Smooth muscle cell of the pulmonary artery (primary cell): ENCODE measurements around the gene MAPK12. TPM values are rescaled to one million over a fixed set of nuclear protein-coding genes. Genes with fewer than 3 reads are reported as not detected.

ENCODE experiments used
- total RNA-seq: library from RNA; depleted of rRNA; stranded (reverse); fragments of >200 nt; gene quantifications from 2 replicates; pipeline ENCODE4 v1.2.3, GENCODE V29; 2014

The MAPK12 gene
- total RNA-seq = 11.7 and 35.3 TPM in 2 replicates

DNA sequence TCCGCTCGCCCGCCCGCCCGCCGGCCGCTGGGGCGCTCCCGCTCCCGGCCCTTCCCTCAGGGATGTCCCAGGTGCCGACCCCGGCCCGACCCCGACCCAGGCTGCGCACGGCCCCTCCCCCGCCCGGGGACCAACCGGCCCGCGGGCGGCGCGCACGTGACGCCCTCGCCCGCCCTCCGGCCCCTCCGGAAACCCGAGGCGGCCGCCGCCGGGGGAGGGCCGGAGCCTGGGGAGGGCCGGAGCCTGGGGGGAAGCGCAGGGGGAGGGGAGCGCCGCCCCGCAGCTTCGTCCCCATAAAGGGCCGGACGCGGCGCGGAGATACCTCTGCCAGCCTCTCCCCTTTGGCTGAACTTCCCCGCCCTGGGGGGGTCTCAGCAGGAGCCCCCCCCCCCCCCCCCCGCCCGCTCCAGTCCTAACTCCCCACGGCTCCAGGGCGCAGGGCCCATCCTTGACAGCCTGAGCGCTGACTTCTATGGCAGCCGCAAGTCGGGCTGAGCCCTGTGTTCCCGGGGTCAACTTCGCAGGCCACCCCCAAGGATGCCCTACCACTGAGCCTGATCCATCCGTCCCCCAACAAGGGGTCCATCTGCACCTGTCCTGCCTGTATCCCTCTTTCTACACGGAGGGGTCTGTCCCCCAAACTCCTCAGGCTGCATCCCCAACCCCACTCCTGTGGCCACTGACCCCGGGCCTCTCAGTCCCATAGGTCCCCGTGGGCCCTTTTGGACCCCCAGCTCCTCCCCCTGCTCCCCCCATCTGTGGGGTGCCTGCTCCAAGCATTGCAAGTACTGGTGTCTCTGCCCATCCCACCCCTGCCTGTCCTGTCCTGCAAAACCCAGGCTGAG, at the start of gene MAPK12:
TSS of gene MAPK12 (minus strand) at position 69 of the 845 bp plus-strand sequence. CDS start 174 bp downstream, outside the sequence.

DNA sequence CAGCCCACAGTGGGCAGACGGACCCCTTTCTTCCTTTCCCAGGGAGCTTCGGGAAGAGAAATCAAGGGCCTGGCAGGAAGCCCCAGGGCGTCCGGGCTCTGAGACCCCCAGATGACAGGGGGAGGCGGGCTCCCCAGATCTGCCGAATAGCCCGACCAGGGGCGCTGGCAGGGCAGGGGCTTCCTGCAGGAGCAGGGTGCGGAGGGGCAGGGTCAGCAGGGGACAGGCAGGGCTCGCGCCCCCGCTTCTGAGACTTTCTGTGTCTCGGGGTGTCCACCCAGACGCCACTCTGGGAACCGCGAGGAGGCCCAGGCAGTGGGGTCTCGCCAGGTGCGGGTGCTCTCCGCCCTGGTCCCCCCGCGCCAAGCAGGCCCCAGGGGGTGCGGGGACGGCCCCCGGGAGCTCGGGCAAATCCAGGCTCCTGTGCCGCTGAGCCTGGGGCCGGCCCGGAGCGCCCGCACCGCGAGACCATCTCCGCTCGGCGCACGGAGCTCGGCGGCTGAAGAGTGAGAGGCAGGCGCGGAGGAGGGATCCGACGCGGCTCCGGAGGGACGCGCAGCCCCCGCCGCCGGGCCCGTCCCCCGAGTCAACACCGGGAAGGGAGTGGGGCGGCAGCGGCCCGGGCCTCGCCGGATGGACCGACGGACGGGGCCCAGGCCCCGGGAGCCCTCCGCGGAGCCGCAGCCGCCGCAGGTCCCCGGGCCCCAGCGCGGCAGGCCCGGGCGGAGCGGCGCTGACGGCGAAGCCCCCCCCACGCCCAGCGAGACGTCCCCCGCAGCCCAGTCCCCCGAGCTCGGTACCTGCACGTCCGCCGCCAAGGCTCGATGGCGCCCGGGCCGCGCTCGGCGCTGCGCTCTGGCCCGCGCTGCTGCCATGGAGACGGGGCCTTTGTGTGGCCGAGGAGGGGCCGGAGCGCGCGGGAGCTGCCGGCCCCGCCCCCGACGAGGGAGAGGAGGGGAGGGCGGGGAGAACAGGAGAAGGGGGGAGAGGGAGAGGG, 45.6 kb upstream of the MAPK12 start, which contains the start of gene PLXNB2:
TSS of gene PLXNB2 (minus strand) at position 894 of the 997 bp plus-strand sequence. CDS start 17,062 bp downstream, outside the sequence.

DNA sequence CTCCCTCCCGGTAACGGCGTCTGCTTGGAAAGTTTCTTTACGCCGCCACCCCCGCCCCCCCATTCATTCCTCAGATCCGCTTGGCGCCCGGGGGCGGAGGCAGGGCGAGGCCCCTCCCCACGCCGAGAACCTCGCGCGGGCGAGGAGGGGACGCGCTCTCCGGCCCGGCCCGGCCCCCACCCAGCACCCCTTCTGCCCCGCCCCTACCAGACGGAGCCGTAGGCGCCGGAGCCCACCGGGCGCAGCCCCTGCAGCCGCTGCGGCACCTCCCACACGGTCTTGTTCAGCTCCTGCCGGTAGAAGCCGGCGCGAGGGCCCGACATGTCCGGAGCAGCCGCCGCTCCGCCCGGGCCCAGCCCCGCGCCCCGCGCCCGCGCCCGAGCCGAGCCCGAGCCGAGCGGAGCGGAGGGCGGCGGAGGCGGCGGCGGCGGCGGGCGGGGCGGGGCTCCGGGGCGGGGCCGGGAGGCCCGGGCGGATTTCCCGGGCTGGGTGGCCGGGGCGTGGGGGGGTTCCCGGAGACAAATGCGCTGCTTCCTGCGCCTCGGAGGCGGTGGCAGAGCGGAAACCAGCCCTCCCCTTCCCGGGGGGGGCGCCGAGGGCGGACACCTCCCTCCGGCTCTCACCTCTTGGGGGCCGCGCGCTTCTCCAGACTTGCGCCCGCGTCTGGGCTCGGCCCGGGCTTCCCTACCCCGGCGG, 8.6 kb upstream of the MAPK12 start, which contains the start of gene MAPK11:
TSS of gene MAPK11 (minus strand) at position 411 of the 696 bp plus-strand sequence. CDS start at position 323, 88 bp downstream.

DNA sequence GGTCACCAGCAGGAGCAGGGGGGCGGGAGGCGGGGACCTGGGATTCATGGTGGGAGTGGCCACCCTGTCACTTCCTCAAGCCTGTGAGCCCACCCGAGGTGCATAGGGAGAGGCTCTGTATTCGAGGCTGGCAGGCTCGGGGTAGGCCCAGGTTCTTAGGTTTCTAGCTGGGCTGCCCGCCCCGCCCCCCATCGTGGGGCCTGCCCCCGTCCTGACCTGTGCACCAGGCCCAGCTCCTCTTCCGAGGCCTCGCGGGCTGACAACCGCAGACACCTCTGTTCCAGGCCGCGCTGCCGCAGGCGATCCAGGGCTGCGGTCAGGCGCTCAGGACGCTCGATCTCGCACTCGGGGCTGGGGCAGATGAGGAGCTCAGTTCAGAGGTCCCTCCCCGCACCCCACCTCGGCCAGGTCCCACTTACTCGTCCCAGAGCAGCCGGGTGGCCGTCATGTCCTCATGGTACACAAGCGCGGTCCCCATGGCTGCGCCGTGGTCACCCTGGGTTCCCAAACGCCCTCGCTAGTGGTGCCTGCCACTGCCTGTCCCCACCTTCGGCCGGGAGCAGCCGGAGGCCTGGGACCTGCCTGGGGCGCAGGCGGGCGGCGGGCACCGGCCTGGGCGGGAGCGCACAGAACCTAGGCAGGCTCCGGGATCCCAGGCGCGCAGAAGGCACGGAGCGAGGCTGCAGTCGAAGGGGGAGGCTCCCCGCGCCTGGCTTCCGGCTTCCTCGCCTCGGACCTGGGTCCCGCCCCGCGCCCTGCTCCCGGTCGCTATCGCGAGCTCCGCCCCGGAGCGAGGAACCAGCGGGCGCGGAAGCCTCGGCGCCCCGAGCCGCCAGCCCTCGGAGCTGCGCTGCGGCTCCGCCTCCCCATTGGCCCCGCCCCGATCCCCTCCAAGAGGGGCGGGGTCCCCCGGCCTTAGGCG, 10.7 kb downstream of the MAPK12 start, which contains the start of gene HDAC10:
TSS of gene HDAC10 (minus strand) at position 711 of the 922 bp plus-strand sequence. CDS start at position 478, 233 bp downstream.

DNA sequence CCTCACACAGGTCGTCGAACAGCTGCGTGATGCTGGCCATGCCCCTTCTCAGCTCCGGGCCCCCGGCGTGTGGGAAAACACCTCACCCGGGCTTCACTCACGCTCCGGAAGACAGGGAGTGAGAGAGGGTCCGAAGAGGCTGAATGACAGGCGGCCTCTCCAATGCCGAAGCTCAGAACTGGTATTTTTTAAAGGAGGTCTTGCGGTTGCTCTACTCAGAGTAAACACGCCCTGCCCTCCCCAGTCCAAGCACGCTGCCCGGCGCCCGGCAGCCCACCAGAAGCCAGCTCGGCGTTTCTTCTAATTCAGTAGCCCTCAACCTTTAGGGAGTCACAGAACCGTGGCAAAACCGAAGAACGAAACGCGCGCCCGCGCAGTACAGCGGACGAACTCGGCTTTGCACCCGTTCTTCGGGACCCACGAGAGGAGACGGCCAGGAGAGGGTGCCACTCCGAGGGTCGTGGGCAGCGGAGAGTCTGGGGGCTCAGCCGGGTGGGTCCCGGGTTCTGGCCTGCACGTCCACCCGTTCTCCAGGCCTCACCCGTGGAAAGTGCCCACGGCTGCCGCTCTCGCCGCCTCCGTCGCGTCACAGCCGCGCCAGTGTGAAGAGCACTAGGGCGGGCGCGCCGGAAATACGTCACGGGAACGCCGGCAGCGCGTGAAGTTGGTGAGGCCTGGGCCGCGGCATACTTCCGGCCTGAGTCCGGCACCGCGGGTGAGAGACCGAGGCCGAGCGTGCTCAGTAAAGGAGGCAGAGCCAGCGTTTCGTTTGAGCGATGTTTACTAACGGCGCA, 16.9 kb downstream of the MAPK12 start, which contains the start of gene TUBGCP6:
TSS of gene TUBGCP6 (minus strand) at position 604 of the 794 bp plus-strand sequence. CDS start at position 40, 564 bp downstream.

Other genes starting within 250 kb of the MAPK12 start
- gene IL17REL, start 248.9 kb downstream of the MAPK12 start, total RNA-seq = not detected in 2 replicates
- not detected in 2 replicates for gene TTLL8, start 203.4 kb downstream of the MAPK12 start, total RNA-seq
- gene MLC1, start 176.3 kb downstream of the MAPK12 start, total RNA-seq = 0.43 and 3.6 TPM in 2 replicates
- gene MOV10L1, start 171.7 kb downstream of the MAPK12 start, total RNA-seq = 1.5 and 1.7 TPM in 2 replicates
- 2.0 and 2.1 TPM in 2 replicates for gene PANX2, start 91.0 kb downstream of the MAPK12 start, total RNA-seq
- gene TRABD, start 75.8 kb downstream of the MAPK12 start, total RNA-seq = 16.8 and 26.7 TPM in 2 replicates
- gene SELENOO, start 60.7 kb downstream of the MAPK12 start, total RNA-seq = 17.3 and 21.5 TPM in 2 replicates
- gene TUBGCP6, start 16.7 kb downstream of the MAPK12 start, total RNA-seq = 27.4 and 37.1 TPM in 2 replicates
- gene HDAC10, start 10.4 kb downstream of the MAPK12 start, total RNA-seq = 28.4 and 44.0 TPM in 2 replicates
- gene MAPK11, start 8.7 kb upstream of the MAPK12 start, total RNA-seq = 2.9 and 7.2 TPM in 2 replicates
- gene PLXNB2, start 46.0 kb upstream of the MAPK12 start, total RNA-seq = 226 and 278 TPM in 2 replicates
- gene DENND6B, start 65.3 kb upstream of the MAPK12 start, total RNA-seq = 3.3 and 4.3 TPM in 2 replicates
- gene PPP6R2, start 81.6 kb upstream of the MAPK12 start, total RNA-seq = 57.9 and 70.7 TPM in 2 replicates
- 88.6 and 131 TPM in 2 replicates for gene SBF1, start 213.4 kb upstream of the MAPK12 start, total RNA-seq
- gene ADM2, start 219.9 kb upstream of the MAPK12 start, total RNA-seq = 3.5 and 7.9 TPM in 2 replicates
- 0.10 TPM in 1 of 2 replicates, not detected in the other for gene MIOX, start 225.2 kb upstream of the MAPK12 start, total RNA-seq
- gene LMF2, start 246.0 kb upstream of the MAPK12 start, total RNA-seq = 60.0 and 74.5 TPM in 2 replicates
- gene NCAPH2, start 246.5 kb upstream of the MAPK12 start, total RNA-seq = 19.7 and 19.9 TPM in 2 replicates